Calu3 (cell line): ENCODE measurements around the gene TMEM61. TPM values are rescaled to one million over a fixed set of nuclear protein-coding genes. Genes with fewer than 3 reads are reported as not detected.

Experiments
- BruUV-seq: library from RNA; stranded (reverse); fragments of 400-500 nt; replicated peaks from 2 replicates; lab custom pipeline; 2021; lab: Mats Ljungman, UMichigan
- CTCF ChIA-PET: fragments of 300-600 bp; sonication (Branson Sonifier 250); formaldehyde crosslinking; loops from one replicate; lab custom pipeline; 2022; ENCODE audit warnings: antibody characterized with exemption; lab: Charles Lee
- DNase-seq: peaks from one replicate; pipeline ENCODE4 v3.0.0; 2022
- H3K27ac Mint-ChIP-seq: one replicate; pipeline ENCODE4 v1.8.0; 2022; ENCODE audit warnings: mixed read lengths; ENCODE audit not compliant: unreplicated experiment
- H3K27me3 Mint-ChIP-seq: one replicate; pipeline ENCODE4 v1.8.0; 2022; ENCODE audit warnings: mixed read lengths; ENCODE audit not compliant: unreplicated experiment
- H3K36me3 Mint-ChIP-seq: one replicate; pipeline ENCODE4 v1.8.0; 2022; ENCODE audit warnings: mild to moderate bottlenecking, moderate library complexity, mixed read lengths; ENCODE audit not compliant: insufficient read depth, unreplicated experiment
- H3K4me1 Mint-ChIP-seq: one replicate; pipeline ENCODE4 v1.8.0; 2022; ENCODE audit warnings: mild to moderate bottlenecking, low read depth, mixed read lengths; ENCODE audit not compliant: unreplicated experiment
- H3K4me3 Mint-ChIP-seq: one replicate; pipeline ENCODE4 v1.8.0; 2022; ENCODE audit warnings: mild to moderate bottlenecking, low read depth, moderate library complexity, mixed read lengths; ENCODE audit not compliant: unreplicated experiment
- H3K9me3 Mint-ChIP-seq: one replicate; pipeline ENCODE4 v1.8.0; 2022; ENCODE audit warnings: low read depth, mixed read lengths; ENCODE audit not compliant: unreplicated experiment
- CTCF ChIP-seq: fragments of 200-600 bp; IDR thresholded peaks from one replicate; pipeline ENCODE4 v1.8.0; 2022; ENCODE audit warnings: antibody characterized with exemption; ENCODE audit not compliant: unreplicated experiment
- intact Hi-C: fragments of 100-400 bp; cut with micrococcal nuclease; formaldehyde crosslinking; loops from one replicate; pipeline ENCODE4 v1.10.0; 2022; ENCODE audit not compliant: unreplicated experiment
- total RNA-seq: library from RNA; stranded (reverse); gene quantifications from 2 replicates; pipeline ENCODE4 v1.2.3, GENCODE V29; 2022

Gene TMEM61
- total RNA-seq, 1 experiment from 2014 or later: 0.45 TPM

GRCh38 chr1:54988975-54989374 is 8.5 kb downstream of the TMEM61 start:
- intact Hi-C loops: no loop called here
- CTCF ChIA-PET: no interaction called here
- Mint-ChIP-seq H3K9me3 (no peaks in the 10 kb centered on the region), H3K27me3 (peaks cover 5% of the 10 kb centered on the region), H3K4me3 (no peak overlapping the region), H3K27ac (no peak overlapping the region), H3K36me3 (no peaks in the 10 kb centered on the region), H3K4me1 (no peaks in the 10 kb centered on the region)
- TF ChIP-seq CTCF: no peak
- DNase-seq: no peak
- BruUV-seq: no TSS peak

GRCh38 chr1:54989473-54989872 is 9.0 kb downstream of the TMEM61 start:
- H3K36me3 Mint-ChIP-seq: no peaks in the 10 kb centered on the region
- no peaks in the 10 kb centered on the region for H3K9me3 Mint-ChIP-seq
- peaks cover 10% of the 10 kb centered on the region for H3K27me3 Mint-ChIP-seq
- intact Hi-C loops: no loop called here
- CTCF ChIA-PET: interaction anchor here (1.1 to 1.8 kb wide), 2 partner anchors 32 to 39 kb away, joined by 3 to 9 read pairs; no protein-coding TSS in a partner anchor
- no peak overlapping the region for H3K27ac Mint-ChIP-seq
- no peak overlapping the region for H3K4me3 Mint-ChIP-seq
- no peaks in the 10 kb centered on the region for H3K4me1 Mint-ChIP-seq
- no TSS peak for BruUV-seq
- no peak for TF ChIP-seq CTCF
- no peak for DNase-seq

- DNase-seq: no peak
- intact Hi-C loops: no loop called here
- peaks cover 17% of the 10 kb centered on the region for H3K27me3 Mint-ChIP-seq
- TF ChIP-seq CTCF: no peak
- no peak overlapping the region for H3K4me3 Mint-ChIP-seq
- CTCF ChIA-PET: interaction anchor here (1.1 to 1.8 kb wide), 2 partner anchors 32 to 39 kb away, joined by 3 to 9 read pairs; no protein-coding TSS in a partner anchor
- no peaks in the 10 kb centered on the region for H3K9me3 Mint-ChIP-seq
- no peaks in the 10 kb centered on the region for H3K36me3 Mint-ChIP-seq
- H3K27ac Mint-ChIP-seq: no peak overlapping the region
- no peaks in the 10 kb centered on the region for H3K4me1 Mint-ChIP-seq
- BruUV-seq: no TSS peak
Measured at GRCh38 chr1:54989968-54990810, 9.8 kb downstream of the TMEM61 start.

GRCh38 chr1:54990916-54991315 is 10.5 kb downstream of the TMEM61 start:
- intact Hi-C loops: no loop called here
- H3K4me3 Mint-ChIP-seq: no peak overlapping the region
- H3K27me3 Mint-ChIP-seq: peaks cover 24% of the 10 kb centered on the region

More at GRCh38 chr1:54990916-54991315, 10.5 kb downstream of the TMEM61 start:
- H3K27ac Mint-ChIP-seq: no peak overlapping the region
- H3K4me1 Mint-ChIP-seq: peaks cover under 1% of the 10 kb centered on the region
- no TSS peak for BruUV-seq
- no peak for TF ChIP-seq CTCF
- H3K9me3 Mint-ChIP-seq: no peaks in the 10 kb centered on the region
- CTCF ChIA-PET: interaction anchor here (1.8 kb wide), 1 partner anchor 40 kb away, joined by 9 read pairs; no protein-coding TSS in a partner anchor
- no peaks in the 10 kb centered on the region for H3K36me3 Mint-ChIP-seq
- DNase-seq: no peak
